NCI-H1436 treated with DMSO at 0.1 percent for 48 hours (cell line): Measurements from ENCODE around the gene MAB21L2.

Source experiments
- DNase-seq: peaks from one replicate; lab custom pipeline; 2025; lab: John Stamatoyannopoulos, UW

The MAB21L2 gene

DNA sequence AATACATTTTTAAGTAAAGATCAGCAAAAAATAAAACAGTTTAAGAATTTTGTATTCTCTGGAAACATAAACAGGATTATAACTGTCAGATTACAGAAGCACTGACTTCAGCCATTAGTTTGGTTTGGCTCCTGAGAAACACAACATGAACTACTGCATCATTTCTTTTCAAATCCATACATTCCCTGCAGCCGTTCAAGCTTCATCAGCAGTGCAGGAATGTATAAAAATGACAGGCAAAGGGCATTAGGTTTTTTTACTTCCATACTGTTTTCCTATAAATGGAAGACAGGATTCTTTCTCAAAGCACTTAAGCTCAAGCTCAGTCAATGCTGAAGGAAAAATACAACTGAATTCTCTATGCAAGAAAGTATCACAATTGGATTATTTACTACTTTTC is 4.2 kb upstream of the MAB21L2 start:
- no peak for DNase-seq

DNA sequence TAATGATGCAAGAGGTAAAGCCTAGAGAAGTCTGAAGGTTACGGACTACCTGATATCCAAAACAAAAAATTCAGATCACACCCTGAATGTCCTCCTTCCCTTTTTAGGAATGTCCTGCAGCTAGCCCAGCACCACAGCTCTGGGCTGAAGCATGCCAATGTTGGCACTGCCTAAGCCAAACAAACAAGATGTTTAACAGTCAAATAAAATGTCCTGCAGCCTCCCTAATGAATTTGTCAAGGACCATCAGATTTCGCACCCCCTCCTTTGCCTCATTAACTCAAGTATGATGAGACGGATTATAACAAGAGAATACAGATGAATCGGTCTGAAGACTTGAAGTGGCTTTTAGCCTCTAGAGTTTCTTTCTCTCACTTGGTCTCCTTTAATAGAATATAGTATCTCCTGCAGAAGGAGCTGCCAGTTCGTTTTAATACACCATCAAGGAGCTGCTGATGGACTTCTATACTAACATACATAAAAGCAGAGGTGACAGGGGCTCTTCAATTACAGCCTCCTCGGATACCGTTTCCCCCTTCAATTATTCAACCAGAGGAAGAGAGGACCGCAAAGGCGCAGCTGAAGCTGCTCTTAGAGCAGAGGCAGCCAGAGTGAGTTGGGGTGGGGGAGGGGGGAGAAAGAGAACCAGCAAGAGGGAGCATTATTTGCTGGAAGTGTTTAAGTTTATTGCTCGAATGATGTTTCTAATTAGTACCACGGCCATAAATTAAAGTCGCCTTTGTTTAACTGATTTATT is 3.0 kb upstream of the MAB21L2 start:
- no peak for DNase-seq

DNA sequence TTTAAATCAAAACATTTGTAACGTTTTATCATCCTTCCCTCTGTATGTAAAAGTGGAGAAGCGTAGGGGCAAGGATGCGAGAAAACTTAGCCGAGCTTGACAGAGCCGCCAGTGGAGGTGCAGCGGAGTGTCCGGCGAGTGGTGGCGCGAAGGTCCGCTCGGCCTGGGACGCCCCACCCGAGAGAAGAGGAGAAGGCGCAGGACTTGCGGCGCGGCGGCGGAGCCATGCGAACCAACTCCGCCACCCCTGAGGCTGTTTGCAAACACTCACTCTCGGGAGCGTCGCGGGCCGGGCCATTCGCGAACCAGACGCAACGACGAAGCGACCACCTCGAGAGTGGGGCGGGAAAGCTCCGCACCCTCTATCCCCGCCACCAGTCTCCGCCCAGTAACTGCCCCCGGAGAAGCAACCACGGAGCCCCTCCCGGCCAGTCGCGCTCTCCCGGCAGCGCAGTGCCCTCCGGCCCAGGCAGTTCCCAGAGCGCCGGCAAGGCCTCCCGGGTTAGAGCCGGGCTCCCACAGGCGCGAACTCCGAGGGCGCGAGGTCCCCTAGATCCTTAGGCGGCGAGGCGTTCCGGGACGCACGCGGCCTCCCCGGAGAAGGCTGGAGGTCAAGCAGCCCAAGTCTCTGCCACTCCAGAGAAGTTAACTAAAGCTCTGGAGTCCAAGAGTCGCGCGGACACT is 2.3 kb upstream of the MAB21L2 start:
- no peak for DNase-seq

DNA sequence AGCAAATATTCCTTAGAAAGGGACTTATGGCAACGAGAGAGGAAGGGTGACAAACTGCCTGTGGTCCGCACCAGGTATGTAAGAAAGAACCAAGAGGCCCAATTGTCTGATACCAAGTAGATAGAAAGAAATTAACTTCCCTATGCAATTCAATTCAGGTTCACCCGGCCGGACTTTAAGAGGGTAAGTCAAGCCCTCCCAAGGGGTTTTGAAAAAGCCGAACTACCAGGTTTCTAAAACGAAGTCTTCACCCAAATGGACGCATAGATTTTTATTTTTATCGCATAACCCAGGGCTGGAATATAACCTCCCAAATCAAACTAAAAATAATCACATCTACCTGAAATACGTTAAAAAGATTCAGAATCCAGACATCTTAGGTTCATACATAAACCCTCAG is 1.6 kb upstream of the MAB21L2 start:
- DNase-seq: no peak

DNA sequence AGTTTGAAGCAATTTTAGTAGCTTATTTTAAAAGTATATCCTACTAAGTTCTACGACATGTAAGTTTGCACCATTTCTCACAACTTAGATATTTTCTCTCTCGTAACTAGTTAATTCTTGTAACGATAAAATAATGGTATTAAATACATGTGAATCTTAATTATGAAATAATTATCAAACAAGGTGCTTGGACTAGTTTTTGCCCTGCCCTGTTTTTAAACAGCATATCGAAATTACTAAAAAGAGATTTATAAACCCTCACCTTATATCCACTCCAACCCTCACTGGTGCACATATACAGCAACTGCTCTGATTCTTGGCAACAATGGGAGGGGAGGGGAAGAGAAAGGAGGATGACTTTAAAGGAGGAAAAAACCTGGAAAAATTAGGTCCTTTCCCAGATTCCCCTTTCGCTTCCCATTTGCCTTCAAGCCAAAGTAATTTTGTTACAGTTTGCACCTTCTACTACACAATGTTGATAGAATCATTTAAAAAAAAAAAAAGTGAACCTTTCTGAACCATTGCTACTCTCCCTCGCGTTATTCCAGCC is 820 bp upstream of the MAB21L2 start:
- DNase-seq: no peak

DNA sequence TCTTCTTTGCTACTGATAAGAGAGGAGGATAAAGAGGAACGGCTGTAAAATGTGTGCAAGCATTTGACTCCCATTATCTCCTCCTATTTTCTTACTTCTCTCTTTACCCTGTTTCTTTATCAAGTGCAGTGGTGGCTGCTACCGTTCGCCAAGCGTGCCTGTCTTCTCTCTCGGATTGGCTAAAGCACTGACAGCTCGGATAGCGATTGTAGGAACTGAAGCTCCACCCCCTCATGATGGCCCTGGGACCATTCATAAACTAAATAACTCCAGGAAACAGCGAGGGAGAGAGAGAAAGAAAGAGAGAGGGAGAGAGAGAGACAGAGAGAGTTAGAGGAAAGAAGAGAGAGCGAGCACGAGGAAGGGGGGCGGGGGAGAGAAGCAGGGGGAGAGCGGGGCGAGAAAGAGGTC is 305 bp upstream of the MAB21L2 start:
- no peak for DNase-seq

DNA sequence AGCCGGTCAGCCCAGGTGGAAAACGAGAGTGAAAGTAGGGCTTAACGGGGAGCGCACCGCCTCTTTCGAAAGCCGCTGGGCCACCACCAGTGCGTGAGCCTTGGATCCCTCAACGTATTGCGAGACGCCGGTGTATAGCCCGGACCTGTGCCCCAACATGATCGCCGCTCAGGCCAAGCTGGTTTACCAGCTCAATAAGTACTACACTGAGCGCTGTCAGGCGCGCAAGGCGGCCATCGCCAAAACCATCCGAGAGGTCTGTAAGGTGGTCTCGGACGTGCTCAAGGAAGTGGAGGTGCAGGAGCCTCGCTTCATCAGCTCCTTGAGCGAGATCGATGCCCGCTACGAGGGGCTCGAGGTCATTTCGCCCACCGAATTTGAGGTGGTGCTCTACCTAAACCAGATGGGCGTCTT is 929 bp downstream of the MAB21L2 start:
- no peak for DNase-seq

DNA sequence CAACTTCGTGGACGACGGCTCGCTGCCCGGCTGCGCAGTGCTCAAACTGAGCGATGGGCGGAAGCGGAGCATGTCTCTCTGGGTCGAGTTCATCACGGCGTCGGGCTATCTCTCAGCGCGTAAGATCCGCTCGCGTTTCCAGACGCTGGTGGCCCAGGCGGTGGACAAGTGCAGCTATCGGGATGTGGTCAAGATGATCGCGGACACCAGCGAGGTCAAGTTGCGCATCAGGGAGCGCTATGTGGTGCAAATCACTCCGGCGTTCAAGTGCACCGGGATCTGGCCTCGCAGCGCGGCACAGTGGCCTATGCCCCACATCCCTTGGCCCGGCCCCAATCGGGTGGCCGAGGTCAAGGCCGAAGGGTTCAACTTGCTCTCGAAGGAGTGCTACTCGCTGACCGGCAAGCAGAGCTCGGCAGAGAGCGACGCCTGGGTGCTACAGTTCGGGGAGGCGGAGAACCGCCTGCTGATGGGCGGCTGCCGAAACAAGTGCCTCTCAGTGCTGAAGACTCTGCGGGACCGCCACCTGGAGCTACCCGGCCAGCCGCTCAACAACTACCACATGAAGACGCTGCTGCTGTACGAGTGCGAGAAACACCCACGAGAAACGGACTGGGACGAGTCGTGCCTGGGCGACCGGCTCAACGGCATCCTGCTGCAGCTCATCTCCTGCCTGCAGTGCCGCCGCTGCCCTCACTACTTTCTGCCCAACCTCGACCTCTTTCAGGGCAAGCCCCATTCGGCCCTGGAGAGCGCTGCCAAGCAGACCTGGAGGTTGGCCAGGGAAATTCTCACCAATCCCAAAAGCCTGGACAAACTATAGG is 1.5 kb downstream of the MAB21L2 start:
- no peak for DNase-seq

DNA sequence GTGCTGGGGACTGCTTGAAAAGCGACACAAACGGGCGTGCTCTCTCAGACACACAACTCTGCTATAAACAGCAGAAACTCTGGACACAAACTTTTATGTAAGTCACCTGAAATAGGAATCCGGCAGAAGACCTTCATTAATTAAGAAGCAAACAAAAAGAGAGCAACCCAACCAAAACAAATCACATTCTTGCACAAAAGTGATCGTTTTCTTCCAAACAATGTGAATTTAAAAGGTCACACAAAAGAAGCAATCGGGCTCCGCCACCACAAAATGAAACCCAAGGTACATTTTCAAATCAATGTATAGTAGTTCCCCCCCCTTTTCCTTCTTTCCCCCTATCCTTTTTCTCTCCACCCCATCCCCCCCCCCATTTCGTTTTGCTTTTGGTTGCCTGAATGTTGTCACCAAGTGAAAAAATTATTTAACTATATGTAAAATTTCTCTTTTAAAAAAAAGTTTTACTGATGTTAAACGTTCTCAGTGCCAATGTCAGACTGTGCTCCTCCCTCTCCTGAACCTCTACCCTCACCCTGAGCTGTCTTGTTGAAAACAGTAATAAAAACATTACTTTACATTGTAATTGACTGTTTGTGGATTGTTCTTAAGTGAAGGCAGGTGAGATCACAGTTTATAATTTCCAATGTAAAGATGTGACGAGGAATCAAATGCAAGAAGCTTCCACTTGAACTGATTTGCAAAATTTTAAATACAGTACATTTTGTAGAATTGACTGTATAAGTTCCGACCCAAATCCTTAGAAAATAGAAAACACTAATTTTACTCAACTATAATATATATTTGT is 2.4 kb downstream of the MAB21L2 start:
- DNase-seq: no peak

DNA sequence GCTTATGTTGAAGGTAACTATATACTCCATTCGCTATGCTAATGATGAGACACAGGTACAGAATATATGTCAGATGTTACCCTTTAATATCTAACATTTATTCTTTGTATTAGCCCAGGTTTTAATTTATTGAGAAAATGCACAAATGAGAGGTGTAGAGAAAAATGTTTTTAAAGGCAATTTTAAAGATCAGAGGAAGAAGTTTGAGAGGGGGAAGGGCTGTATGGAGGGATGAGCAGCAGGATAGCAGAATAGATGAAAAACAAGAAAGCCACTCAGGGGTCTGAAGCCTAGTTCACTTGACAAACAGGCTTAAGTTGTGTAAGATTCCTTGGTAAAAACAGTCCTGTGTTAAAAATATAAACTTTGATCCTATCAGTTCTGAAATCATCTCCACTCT is 3.7 kb downstream of the MAB21L2 start:
- no peak for DNase-seq

DNA sequence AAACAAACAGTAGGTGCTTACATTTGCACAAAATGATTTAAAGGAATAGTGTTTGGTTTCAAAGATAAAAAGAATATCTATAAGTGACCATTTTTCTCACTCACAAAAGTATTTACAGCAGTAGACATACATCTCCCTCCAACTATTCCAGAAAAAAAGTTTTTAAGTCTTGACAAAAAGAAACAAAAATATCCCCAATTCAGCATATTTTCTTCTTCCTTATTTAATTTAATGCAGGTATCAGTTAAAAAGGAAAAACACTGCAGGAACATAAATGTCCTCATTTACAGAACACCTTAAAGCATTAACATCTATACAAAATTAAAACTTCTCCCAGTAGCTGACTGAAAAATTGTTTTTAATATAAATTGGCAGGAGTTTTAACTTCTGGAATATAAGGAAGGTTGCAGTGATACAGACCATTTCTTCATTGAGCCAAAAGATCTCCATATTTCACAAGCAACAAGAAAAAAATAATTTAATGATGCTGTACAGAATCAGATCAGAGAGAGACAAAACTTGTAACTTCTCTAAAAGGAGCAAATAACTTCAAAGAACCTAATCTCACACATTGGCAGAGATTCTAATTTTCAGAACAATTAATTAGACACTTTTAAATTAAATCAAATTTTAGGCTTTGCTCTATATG is 4.3 kb downstream of the MAB21L2 start:
- no peak for DNase-seq

DNA sequence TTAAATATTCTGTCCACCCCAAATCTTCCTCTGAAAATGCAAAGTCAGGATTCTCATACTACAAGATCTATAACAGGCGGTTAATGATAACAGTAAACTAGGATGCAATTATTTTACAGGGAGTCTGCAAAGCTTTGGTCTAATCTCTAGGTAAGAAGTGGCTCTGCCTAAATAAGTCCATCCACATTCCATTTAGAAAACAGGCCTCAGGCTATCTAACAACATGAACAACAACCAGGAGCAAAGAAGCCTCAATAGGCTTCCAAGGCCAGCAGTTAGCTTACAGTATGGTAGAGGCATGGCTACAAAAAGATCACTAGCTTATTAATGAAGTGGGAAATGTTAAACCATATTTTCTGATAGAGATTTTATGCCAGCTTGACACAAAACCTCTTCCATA is 6.4 kb downstream of the MAB21L2 start:
- no peak for DNase-seq

DNA sequence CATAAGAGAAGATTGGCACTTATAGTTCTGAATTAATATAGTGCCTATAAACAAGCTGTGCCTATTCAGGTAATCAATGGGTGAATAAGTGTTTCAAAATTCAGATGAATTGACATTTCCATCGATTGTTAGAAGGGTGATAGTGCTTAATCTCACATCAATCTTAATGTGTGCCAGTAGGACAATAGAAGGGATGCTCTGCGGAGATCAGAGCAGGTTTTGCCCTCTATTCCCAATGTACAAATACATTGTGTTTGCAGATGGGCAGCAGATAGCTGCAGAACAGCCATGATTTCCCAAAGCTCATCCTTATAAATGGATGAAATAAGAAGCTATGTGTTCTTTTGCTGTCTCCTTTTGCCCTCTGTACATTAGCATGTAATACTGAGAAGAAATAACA is 7.2 kb downstream of the MAB21L2 start:
- no peak for DNase-seq

DNA sequence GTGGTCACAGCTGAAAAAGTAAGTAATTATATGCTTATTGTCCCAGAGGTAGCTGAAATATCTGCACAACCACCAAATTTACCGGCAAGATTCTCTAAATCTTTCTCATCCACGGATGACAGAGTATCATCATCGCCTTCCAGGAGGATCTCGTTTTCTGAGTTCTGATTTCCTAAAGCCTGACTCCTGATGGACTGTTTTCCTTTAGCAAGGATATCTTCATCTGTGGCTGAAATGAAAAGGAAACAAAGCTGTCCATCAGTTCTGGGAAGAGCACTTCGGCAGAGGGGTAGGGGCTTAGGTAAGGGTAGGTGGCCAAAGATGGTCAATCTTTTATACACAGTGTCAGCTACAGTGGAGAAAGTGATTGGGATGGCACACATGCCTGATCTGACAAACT is 8.7 kb downstream of the MAB21L2 start:
- DNase-seq: no peak

DNA sequence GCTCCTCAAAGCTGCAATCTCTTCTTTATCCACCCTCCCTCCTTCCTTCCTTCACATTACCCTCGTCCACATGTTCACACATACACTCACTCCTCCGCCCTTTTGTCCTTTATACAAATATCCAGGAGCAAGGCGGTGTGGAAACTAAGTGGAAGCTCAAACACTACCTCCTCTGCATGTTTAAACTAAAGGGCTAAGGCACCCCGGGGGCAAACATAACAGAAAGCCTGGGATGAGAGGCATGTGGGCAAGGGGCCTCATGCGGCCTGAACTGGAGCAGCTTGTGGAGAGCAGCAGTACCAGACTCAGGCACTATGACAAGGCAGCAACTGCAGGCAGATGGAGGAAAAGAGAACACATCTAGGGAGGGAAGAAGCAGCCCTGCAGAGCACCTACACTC is 9.5 kb downstream of the MAB21L2 start:
- DNase-seq: no peak

DNA sequence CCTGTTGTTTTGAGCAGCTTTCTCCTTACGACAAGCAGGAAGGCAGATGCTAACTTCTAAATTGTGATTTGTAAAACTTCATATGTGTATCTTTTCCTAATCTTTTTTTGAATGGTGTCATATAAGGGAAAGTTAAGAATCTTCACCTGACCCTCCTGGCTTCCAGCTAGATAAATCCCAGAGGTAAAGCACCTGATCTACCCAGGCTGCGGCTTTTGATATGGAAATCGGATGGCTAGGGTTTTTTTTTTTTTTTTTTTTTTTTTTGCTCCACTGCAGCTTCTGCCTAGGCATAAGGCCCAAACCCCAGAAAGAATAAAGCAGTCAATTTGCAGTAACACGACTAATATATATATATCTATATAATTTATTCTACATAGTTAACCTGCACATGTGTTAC is 10.0 kb downstream of the MAB21L2 start:
- no peak for DNase-seq

DNA sequence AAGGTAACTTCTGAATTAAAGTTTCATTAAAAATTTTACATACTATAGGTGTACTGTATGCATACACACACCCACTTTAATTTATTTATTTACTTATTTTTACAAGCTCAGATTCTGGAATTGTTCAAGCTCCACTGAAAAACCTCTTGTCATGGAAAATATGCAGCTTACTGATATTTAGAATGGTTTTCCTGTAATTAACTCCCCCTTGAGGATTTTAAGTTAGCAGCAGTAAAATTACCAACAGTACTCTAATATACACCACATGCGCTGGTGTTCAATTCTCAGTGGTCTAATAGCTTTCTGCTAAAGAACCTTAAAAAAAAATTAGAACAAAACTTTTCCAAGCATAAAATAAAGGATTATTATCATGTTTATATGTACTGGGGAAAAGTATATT is 12.0 kb downstream of the MAB21L2 start:
- no peak for DNase-seq

DNA sequence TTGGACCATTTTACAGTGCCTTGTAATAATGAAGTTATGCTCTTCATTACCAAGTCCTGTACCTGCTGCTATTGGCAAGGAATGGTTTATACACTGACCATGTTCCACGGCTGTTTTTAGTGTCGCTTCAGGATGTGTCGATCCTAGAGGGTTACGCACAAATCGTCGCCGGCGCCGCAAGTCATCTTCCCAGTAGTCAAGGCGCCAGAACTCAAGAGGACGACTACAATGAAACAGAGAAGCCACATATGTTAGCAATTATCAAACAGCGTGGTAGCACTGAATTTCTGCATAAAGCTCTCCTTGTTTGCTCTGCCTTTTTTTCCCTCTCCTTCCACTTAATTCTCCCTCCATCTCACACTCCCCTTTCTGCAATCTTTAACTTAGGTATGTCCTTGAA is 17.0 kb downstream of the MAB21L2 start:
- DNase-seq: no peak

DNA sequence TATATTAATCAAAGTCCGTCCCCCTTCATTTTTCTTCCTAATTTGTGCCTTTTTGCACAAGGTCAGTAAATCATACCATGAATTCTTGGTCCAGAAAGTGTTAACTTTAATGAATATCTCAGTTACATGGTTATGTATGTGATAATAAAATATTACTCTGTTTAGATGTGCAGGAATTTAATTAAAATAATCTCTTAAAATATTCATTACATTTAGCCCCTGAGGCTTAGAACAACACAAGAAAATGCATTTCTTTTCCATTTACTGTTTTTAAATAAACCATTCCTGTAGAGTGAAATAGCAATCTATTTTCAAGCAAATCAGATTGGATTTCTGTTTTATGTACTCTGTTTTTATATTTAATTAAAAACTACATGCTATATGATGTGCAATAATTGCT is 17.6 kb downstream of the MAB21L2 start:
- no peak for DNase-seq

DNA sequence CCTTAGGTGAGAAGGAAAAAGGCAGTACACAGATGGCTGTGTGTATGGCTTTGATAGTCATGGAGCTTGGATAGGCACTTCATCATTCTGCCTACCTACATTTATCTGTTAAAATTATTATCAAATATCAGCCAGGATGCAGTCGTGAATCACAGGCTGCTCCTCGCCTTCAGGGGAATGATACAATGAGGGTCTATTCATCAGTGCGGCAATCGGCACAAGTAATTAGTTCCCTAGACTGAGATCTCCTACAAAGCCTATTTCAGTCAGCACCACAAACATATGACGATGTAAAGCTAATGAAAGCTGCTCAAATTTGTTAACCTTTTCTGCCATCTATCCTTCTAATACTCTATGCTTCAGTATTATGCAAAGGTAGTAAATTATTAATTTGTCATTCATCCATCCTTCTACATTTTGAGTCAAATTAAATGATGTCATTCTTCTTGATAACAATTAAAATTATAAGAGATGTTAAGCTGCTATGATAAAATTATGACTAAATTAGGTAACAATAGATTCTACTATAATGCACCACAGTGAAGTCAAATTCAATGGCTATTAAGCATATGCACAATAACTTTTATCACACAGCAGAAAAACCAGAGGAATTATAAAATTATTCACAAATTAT is 19.0 kb downstream of the MAB21L2 start:
- no peak for DNase-seq

DNA sequence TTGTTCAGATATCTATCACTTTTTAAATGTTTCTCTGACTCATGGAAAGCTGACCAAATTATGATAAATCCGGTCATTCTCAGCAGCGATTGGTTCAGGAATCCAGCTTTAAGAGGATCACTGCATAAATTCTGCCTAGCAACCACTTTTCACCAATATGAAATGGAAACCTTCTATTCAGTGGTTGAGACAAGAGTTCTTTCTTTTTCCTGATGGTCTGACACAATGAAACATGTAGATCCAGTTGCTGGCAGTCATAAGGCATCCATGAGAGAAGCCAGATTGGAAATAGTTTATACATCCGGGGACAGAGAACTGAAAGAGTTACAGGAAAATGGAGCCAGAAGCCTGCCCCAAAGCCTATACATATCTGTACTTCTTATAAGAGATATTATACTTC is 27.2 kb downstream of the MAB21L2 start:
- no peak for DNase-seq
